HUES48 (cell line): Measurements from ENCODE around the gene BCAS3.
"Not testable (repeated sequence)": the region's sequence is repeated elsewhere in the genome, so short reads cannot be mapped to it uniquely, and the experiment has no call there.

Experiments used
- H3K27ac ChIP-seq: one replicate; pipeline ENCODE4 v1.7.0; 2013; ENCODE audit warnings: low read depth, low read length, inconsistent platforms
- H3K27me3 ChIP-seq: 2 replicates; pipeline ENCODE4 v1.6.1; 2013; ENCODE audit warnings: mild to moderate bottlenecking, low read length; ENCODE audit not compliant: control insufficient read depth, insufficient read depth
- H3K36me3 ChIP-seq: 2 replicates; pipeline ENCODE4 v1.6.1; 2013; ENCODE audit warnings: low read length; ENCODE audit not compliant: control insufficient read depth, insufficient read depth
- H3K4me1 ChIP-seq: 2 replicates; pipeline ENCODE4 v1.6.1; 2013; ENCODE audit warnings: mild to moderate bottlenecking, low read length; ENCODE audit not compliant: control insufficient read depth, insufficient read depth
- H3K4me3 ChIP-seq: 2 replicates; pipeline ENCODE4 v1.5.1; 2013; ENCODE audit warnings: mild to moderate bottlenecking, low read depth, low read length
- H3K9ac ChIP-seq: 2 replicates; pipeline ENCODE4 v1.6.1; 2013; ENCODE audit warnings: mild to moderate bottlenecking, low read depth, low read length, moderate library complexity
- H3K9me3 ChIP-seq: 2 replicates; pipeline ENCODE4 v1.6.1; 2013; ENCODE audit warnings: low read length; ENCODE audit not compliant: control insufficient read depth, insufficient read depth

BCAS3 gene

DNA sequence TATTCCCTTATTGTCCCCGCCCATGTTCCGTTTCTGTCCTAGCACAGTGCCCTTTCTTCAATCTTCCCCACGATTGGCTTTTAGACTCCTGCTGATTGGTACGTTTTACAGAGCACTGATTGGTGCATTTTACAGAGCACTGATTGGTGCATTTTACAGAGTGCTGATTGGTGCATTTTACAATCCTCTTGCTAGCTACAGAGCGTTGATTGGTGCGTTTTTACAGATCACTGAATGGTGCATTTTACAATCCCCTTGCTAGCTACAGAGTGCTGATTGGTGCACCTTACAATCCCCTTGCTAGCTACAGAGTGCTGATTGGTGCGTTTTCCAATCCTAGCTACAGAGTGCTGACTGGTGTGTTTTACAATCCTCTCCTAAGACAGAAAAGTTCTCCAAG is 3.0 kb upstream of the BCAS3 start:
- not testable (repeated sequence) for H3K4me3 ChIP-seq, H3K27me3 ChIP-seq, H3K9me3 ChIP-seq, H3K9ac ChIP-seq, H3K27ac ChIP-seq, H3K4me1 ChIP-seq, H3K36me3 ChIP-seq

DNA sequence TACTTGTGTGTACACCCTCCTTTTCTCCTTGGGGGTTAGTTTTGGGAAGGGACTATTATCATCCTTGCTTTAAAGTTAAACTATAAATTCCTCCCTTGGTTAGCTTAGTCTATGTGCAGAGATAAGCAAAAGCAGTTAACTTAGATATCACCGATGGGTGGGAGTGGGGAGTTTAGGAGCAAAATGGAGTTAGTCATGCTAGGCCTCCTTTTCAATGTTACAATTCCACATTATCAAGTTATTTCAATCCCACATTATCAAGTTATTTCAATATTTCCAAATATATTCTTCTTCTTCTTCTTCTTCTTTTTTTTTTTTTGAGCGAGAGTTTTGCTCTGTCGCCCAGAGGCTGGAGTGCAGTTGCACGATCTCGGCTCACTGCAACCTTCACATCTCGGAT is 1.7 kb upstream of the BCAS3 start:
- no peak overlapping the region for H3K27ac ChIP-seq
- peaks cover 4% of the 10 kb centered on the region; the same call in 1 of the 2 replicates for H3K4me1 ChIP-seq
- H3K4me3 ChIP-seq = no peak overlapping the region
- H3K9ac ChIP-seq = no peak overlapping the region
- H3K9me3 ChIP-seq = no peaks in the 10 kb centered on the region
- no peaks in the 10 kb centered on the region for H3K27me3 ChIP-seq
- no peaks in the 10 kb centered on the region for H3K36me3 ChIP-seq

DNA sequence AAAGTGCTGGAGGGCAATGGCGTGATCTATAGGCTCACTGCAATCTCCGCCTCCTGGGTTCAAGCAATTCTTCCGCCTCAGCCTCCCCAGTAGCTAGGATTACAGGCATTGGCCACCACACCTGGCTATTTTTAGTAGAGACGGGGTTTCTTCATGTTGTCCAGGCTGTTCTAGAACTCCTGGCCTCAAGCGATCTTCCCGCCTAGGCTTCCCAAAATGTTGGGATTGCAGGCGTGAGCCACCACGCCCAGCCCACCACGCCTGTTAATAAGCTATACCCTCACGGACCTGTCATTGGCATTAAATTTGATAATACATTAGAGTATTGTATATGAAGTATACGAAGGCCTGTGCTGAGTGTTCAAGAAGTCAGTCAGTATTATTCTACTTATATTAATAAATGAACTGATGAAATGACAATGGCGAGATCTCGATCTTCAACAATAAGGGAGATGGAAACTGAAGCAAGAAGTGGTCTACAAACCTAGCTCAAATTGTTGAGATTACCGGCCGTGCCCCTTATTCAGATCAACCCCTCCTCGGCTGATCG is 818 bp upstream of the BCAS3 start:
- Histone ChIP-seq H3K4me3 (peak overlapping the region; percentile 78), H3K36me3 (no peaks in the 10 kb centered on the region), H3K27ac (no peak overlapping the region), H3K27me3 (no peaks in the 10 kb centered on the region), H3K9ac (no peak overlapping the region), H3K4me1 (peaks cover 4% of the 10 kb centered on the region; the same call in 1 of the 2 replicates), H3K9me3 (no peaks in the 10 kb centered on the region)

DNA sequence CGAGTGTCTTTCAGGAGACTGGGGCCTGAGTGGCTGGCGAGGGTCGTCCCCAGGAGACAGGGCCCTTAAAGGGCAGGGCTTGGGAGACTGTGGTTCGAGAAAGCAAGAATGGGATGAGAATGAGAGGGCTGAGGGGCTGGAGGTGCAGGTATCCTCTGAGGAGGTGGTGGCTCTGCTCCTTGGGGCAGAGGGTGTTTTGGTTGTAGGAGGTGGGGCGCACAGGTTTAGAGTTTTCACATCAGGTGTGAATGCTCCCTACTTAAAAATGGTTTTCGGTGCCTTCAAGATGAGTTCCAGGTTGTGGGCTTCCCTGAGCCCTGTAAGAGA is 430 bp downstream of the BCAS3 start:
- Histone ChIP-seq H3K9ac (peak overlapping the region; percentile 50; the same call in 1 of the 2 replicates), H3K27ac (peak overlapping the region; percentile 67), H3K27me3 (no peaks in the 10 kb centered on the region), H3K4me3 (peak overlapping the region; percentile 78), H3K4me1 (peaks cover 4% of the 10 kb centered on the region; the same call in 1 of the 2 replicates), H3K36me3 (no peaks in the 10 kb centered on the region), H3K9me3 (no peaks in the 10 kb centered on the region)

DNA sequence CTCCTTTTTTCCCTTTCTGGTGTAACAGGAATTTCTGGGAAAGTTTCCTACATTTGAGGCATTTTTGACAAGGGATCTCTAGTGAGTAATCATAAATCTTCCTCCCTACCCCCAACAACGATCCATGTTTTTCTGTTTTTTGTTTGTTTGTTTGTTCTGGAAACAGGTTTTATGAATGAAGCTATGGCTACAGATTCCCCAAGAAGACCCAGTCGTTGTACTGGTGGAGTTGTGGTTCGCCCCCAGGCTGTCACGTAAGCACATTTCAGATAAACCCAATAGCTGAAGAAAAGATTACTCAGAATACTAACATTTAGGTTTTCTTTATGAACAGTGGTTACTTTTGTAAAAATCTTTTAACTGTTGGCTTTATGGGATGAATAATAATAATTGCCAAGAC is 1.6 kb downstream of the BCAS3 start:
- no peak overlapping the region for H3K9ac ChIP-seq
- H3K9me3 ChIP-seq = no peaks in the 10 kb centered on the region
- no peaks in the 10 kb centered on the region for H3K36me3 ChIP-seq

DNA sequence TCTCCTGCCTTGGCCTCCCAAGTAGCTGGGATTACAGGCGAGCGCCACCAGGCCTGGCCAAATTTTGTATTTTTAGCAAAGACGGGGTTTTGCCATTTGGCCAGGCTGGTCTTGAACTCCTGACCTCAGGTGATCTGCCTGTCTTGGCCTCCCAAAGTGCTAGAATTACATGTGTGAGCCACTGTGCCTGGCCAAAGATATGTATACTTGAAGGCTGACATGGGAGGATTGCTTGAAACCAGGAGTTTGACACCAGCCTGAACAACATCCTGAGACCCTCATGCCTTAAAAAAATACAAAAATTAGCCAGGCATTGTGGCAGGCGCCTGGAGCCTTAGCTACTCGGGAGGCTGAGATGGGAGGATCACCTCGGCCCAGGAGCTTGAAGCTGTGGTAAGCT is 3.1 kb downstream of the BCAS3 start:
- Histone ChIP-seq H3K4me3 (no peak overlapping the region), H3K4me1 (peaks cover 4% of the 10 kb centered on the region; the same call in 1 of the 2 replicates), H3K9me3 (no peaks in the 10 kb centered on the region), H3K27me3 (no peaks in the 10 kb centered on the region), H3K27ac (no peak overlapping the region), H3K9ac (no peak overlapping the region), H3K36me3 (no peaks in the 10 kb centered on the region)

More for the DNA sequence above, 1.6 kb downstream of the BCAS3 start:
- Histone ChIP-seq H3K27ac (no peak overlapping the region), H3K27me3 (no peaks in the 10 kb centered on the region), H3K4me1 (peaks cover 4% of the 10 kb centered on the region; the same call in 1 of the 2 replicates), H3K4me3 (no peak overlapping the region)

DNA sequence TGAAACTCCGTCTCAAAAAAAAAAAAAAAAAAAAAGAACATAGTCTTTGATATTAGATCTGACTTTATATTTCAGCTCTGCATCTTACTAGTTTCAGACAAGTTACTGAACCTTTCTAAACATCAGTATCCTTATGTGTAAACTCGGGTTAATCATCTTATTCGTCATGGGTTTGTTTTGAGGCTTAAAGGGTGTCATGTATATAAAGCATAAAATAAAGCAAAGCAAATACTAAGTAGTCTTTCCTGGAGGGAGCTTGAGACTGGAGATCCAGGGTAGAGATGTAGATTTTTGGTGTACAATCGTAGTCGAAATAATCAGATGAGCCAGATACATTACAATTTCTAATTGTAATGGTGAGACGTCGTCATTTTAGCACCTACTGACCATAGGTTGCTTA is 7.8 kb downstream of the BCAS3 start:
- no peak overlapping the region for H3K9ac ChIP-seq
- no peaks in the 10 kb centered on the region for H3K4me1 ChIP-seq
- no peak overlapping the region for H3K4me3 ChIP-seq
- H3K27ac ChIP-seq = no peak overlapping the region
- no peaks in the 10 kb centered on the region for H3K27me3 ChIP-seq
- H3K9me3 ChIP-seq = no peaks in the 10 kb centered on the region
- no peaks in the 10 kb centered on the region for H3K36me3 ChIP-seq

DNA sequence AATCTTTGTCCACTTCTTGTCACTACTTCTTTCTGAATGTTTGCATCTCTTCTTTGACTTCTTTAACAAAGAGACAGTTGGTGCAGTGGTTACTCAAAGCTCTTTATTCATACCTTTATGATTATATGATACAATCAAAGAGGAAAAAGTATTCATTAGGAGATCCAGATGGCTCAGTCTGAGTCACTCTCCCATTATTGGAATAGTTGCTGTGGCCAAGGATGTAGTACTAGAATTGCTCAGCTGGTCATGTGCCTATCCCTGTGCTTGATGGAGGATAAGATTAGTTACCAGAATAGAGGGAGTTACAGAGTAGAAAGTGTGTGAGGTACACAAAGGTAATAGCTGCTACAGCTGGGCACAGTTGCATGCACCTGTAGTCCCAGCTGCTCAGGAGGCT is 18.3 kb downstream of the BCAS3 start:
- Histone ChIP-seq H3K9me3 (no peaks in the 10 kb centered on the region), H3K4me1 (no peaks in the 10 kb centered on the region), H3K27me3 (no peaks in the 10 kb centered on the region), H3K36me3 (no peaks in the 10 kb centered on the region), H3K9ac (no peak overlapping the region), H3K27ac (no peak overlapping the region), H3K4me3 (no peak overlapping the region)

DNA sequence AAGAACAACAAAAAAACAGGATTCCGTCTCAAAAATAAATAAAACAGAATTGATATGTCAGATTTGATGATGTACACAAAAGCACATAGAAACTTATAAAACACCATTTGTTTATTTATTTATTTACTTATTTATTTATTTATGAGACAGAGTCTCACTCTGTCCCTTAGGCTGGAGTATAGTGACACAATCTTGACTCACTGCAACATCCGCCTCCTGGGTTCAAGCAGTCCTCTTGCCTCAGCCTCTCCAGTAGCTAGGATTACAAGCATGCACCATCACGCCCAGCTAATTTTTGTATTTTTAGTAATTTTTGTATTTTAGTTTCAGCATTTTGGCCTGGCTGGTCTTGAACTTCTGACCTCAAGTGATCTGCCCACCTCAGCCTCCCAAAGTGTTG is 21.4 kb downstream of the BCAS3 start:
- H3K4me1 ChIP-seq = no peaks in the 10 kb centered on the region
- no peaks in the 10 kb centered on the region for H3K36me3 ChIP-seq
- no peaks in the 10 kb centered on the region for H3K9me3 ChIP-seq
- no peak overlapping the region for H3K4me3 ChIP-seq
- no peak overlapping the region for H3K27ac ChIP-seq
- H3K27me3 ChIP-seq = no peaks in the 10 kb centered on the region
- no peak overlapping the region for H3K9ac ChIP-seq

DNA sequence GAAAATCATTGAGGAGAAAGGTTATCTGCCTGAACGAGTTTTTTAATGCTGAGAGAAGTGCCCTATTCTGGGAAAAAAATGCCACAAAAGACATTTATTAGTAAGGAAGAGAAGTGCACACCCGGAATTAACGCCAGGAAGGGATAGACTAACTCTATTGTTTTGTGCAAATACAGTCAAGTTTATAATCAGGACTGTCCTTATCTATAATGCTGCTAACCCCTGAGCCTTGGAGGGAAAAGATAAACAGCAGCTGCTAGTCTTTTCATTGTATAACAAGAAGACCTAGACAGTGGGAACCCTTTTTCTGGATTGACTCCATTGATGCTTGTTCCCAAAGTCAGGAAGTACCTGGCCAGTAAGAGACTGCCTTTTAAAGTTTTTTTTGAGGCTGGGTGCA is 26.5 kb downstream of the BCAS3 start:
- H3K4me3 ChIP-seq = no peak overlapping the region
- no peaks in the 10 kb centered on the region for H3K36me3 ChIP-seq
- no peaks in the 10 kb centered on the region for H3K4me1 ChIP-seq
- no peak overlapping the region for H3K27ac ChIP-seq
- H3K9ac ChIP-seq = no peak overlapping the region
- no peaks in the 10 kb centered on the region for H3K9me3 ChIP-seq
- H3K27me3 ChIP-seq = no peaks in the 10 kb centered on the region

DNA sequence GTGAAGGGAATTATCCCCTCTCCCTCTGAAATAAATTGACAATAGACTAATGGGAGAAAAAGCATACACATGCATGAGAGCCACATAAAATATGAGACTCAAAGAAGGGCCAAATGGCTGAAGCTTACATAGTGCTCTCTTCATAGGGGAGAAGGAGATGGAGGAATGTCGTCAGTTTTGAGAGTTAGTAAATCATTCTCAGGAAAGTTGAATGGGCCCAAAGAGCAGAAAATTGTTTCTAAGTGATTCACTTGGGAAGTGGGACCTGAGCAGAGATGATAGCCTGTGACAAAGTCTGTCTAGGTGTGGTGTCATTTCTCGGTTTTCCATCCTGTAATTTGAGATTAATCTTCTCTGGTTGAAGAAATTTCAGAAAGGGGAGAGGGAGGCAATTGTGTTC is 35.0 kb downstream of the BCAS3 start:
- no peak overlapping the region for H3K9ac ChIP-seq
- H3K27ac ChIP-seq = no peak overlapping the region
- no peaks in the 10 kb centered on the region for H3K9me3 ChIP-seq
- H3K4me1 ChIP-seq = no peaks in the 10 kb centered on the region
- no peak overlapping the region for H3K4me3 ChIP-seq
- H3K27me3 ChIP-seq = no peaks in the 10 kb centered on the region
- no peaks in the 10 kb centered on the region for H3K36me3 ChIP-seq

DNA sequence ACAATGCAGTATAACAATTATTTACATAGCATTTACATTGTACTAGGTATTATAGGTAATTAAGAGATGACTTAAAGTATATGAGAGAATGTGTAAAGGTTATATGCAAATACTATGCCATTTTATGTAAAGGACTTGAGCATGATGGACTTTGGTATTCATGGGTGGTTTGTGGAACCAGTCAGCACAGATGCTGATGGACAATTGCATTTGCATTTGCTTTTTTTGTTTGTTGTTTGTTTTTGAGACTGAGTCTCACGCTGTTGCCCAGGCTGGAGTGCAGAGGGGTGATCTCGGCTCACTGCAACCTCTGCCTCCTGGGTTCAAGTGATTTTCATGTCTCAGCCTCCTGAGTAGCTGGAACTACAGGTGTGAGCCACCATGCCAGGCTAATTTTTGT is 36.0 kb downstream of the BCAS3 start:
- H3K9ac ChIP-seq = no peak overlapping the region
- no peaks in the 10 kb centered on the region for H3K36me3 ChIP-seq
- no peak overlapping the region for H3K27ac ChIP-seq
- no peak overlapping the region for H3K4me3 ChIP-seq
- H3K4me1 ChIP-seq = no peaks in the 10 kb centered on the region
- no peaks in the 10 kb centered on the region for H3K27me3 ChIP-seq
- H3K9me3 ChIP-seq = no peaks in the 10 kb centered on the region
